ENCODE measurements around the gene NFIX. TPM values are rescaled to one million over a fixed set of nuclear protein-coding genes. Genes with fewer than 3 reads are reported as not detected.

Gene NFIX
- total and polyA plus RNA-seq, 12 donors: 16.8 to 162 (median 138) TPM

GRCh38 chr19:13024951-13025697 is 29.8 kb downstream of the NFIX start:
- DNase-seq (no peak), ATAC-seq (no peak)
- peak overlapping the region in 8 of 10 donors; percentile 33 to 96 (median 90) for H3K27ac ChIP-seq
- H3K4me3 ChIP-seq: peak overlapping the region in 9 of 10 donors; percentile 22 to 56 (median 50)
- H3K9me3 ChIP-seq: no peaks in the 10 kb centered on the region
- intact Hi-C loops (cut with DNase I): loop anchor here in 6 of 10 donors (5.0 kb wide), 4 partner anchors 32 to 38 kb away; no protein-coding TSS in a partner anchor
- no peak for TF ChIP-seq CTCF (IDR thresholded peaks at IDR 0.05)
- H3K27me3 ChIP-seq: peaks cover 0 to 18% (median 0%) of the 10 kb centered on the region in 7 donors
- peaks cover 0 to 37% (median 0%) of the 10 kb centered on the region in 9 donors for H3K36me3 ChIP-seq
- WGBS, 2 donors: 55 to 60% methylated on average over 48 of the region's 48 CpGs
- H3K4me1 ChIP-seq: peaks cover 21 to 99% (median 89%) of the 10 kb centered on the region in 9 donors

- H3K4me1 ChIP-seq: peaks cover 16 to 100% (median 87%) of the 10 kb centered on the region in 9 donors
- H3K36me3 ChIP-seq: peaks cover 0 to 40% (median 0%) of the 10 kb centered on the region in 9 donors
- ATAC-seq: no peak
- H3K27ac ChIP-seq: peak overlapping the region in 9 of 10 donors; percentile 33 to 96 (median 84)
- DNase-seq: no peak
- no peaks in the 10 kb centered on the region for H3K9me3 ChIP-seq
- 64 to 65% methylated on average over 7 of the region's 7 CpGs for WGBS, 2 donors
- peaks cover 0 to 18% (median 0%) of the 10 kb centered on the region in 7 donors for H3K27me3 ChIP-seq
- H3K4me3 ChIP-seq: peak overlapping the region in 9 of 10 donors; percentile 2 to 56 (median 50)
- TF ChIP-seq CTCF (IDR thresholded peaks at IDR 0.05): no peak
- intact Hi-C loops (cut with DNase I): loop anchor here in 3 of 10 donors (5.0 kb wide), 3 partner anchors 34 to 39 kb away; no protein-coding TSS in a partner anchor
Measured at GRCh38 chr19:13025819-13026456, 30.7 kb downstream of the NFIX start.

DNA sequence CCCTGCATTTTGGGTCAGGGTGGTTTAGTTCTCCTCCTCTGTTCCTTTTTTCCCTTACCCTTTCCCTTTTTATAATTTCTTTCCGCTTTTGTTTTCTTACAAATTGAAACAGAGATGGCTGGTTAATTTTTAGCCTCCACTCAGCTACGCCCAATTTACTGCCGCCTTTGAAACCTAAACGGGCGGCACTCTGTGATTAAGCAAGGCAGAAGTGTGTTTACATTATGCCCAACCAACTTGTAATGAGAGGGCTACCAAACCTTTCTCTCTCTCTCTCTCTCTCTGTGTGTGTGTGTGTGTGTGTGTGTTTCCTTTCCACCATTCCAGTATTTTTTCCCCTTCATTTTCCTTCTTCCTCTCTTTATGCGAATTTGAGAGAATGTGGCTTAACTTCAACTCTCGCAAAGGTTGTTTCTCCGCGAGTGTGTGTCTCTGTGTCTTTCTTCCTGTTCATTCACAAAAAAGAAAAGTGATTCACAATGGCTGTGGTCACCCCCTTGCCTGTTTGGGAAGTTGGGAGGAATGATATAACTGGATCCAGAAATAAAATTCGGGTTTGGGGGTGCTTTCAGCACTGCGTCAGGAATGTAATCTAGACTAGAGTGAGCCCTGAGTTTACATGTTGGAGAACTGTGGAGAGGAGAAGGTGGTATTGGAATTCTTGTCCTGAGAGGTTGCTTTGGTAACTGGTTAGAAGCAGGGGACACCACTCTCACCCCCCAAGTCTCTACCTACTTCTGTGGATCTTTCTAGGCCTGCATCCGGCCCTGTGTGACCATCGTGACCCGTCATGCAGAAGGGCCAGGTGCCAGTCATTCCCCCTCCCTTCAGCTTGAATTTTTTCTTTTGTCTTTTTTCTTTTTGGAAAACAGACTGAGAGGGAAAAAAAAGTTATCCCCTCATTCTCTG is 31.4 kb downstream of the NFIX start:
- DNase-seq: no peak
- ATAC-seq: no peak
- Histone ChIP-seq H3K4me3 (peak overlapping the region in 8 of 10 donors; percentile 12 to 56 (median 50)), H3K9me3 (no peaks in the 10 kb centered on the region), H3K36me3 (peaks cover 0 to 40% (median 0%) of the 10 kb centered on the region in 9 donors), H3K27ac (peak overlapping the region in 9 of 10 donors; percentile 33 to 96 (median 84)), H3K4me1 (peaks cover 16 to 100% (median 87%) of the 10 kb centered on the region in 9 donors), H3K27me3 (peaks cover 0 to 18% (median 0%) of the 10 kb centered on the region in 7 donors)
- TF ChIP-seq CTCF (IDR thresholded peaks at IDR 0.05): no peak
- intact Hi-C loops (cut with DNase I): loop anchor here in 3 of 10 donors (5.0 kb wide), 3 partner anchors 34 to 39 kb away; no protein-coding TSS in a partner anchor
- 66 to 77% methylated on average over 14 of the region's 14 CpGs for WGBS, 2 donors

Data from heart right ventricle (tissue), 16 donors.